ENCODE results near the gene CDC42BPB. TPM values are rescaled to one million over a fixed set of nuclear protein-coding genes. Genes with fewer than 3 reads are reported as not detected.

CDC42BPB gene
- total RNA-seq, 1 experiment from 2014 or later = 103 TPM

DNA sequence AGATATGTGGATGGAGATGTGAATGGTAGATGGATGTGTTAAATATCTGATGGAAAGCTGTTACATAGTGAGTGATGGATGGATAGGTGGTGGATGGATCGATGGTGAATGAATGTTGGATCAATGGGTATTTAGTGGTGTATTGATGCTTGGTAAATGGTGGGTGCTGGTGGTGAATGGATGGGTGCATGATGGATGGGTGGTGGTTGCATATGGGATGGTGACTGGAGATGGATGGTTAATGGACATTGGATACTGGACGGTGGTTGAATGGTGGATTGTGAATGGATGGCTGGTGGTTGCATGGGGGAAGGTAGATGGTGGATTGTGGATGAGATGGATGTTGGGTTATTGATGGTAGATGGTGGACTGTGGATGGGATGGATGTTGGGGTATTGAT is 24.6 kb upstream of the CDC42BPB start:
- no peak overlapping the region for H2BK15ac ChIP-seq (ENCODE audit: low read depth, low read length)
- H3K79me2 ChIP-seq (ENCODE audit: insufficient read depth, low read length) = no peaks in the 10 kb centered on the region
- H3K27me3 ChIP-seq (ENCODE audit: insufficient read depth, low read length) = peaks cover 1% of the 10 kb centered on the region; the same call in 1 of the 2 replicates
- no peak overlapping the region for H3K4me3 Mint-ChIP-seq
- no peaks in the 10 kb centered on the region for H3K36me3 Mint-ChIP-seq (ENCODE audit: insufficient read depth in 1 of 3, low read depth in 3 of 3)
- no peak overlapping the region for H3K9ac ChIP-seq (ENCODE audit: extremely low read depth, insufficient read length, low read length)
- peaks cover 2 to 5% of the 10 kb centered on the region in 2 experiments; a peak in 2 of 4 replicates for H3K4me1 Mint-ChIP-seq
- no peak overlapping the region for H4K8ac ChIP-seq (replicated peaks; ENCODE audit: insufficient read length, low read depth, low read length)
- no peaks in the 10 kb centered on the region for H3K79me1 ChIP-seq (ENCODE audit: insufficient read depth, low read depth, low read length, poor library complexity, severe bottlenecking)
- H3K18ac ChIP-seq (ENCODE audit: insufficient read length, low read depth, low read length) = no peak overlapping the region
- no peak overlapping the region for H3K14ac ChIP-seq (ENCODE audit: insufficient read depth, low read length)
- no peak overlapping the region for H3K4me2 ChIP-seq (ENCODE audit: insufficient read depth, insufficient read length, low read length)
- peaks cover 12% of the 10 kb centered on the region for H3K27me3 Mint-ChIP-seq (ENCODE audit: low read depth)
- 100% methylated on average over 1 of the region's 2 CpGs for WGBS (ENCODE audit: extremely low coverage, insufficient read length, low lambda C conversion rate)
- H3K23ac ChIP-seq (ENCODE audit: insufficient read length, low read depth, low read length) = no peak overlapping the region
- no peak overlapping the region for H2BK120ac ChIP-seq (ENCODE audit: low read depth, low read length, poor library complexity, severe bottlenecking)
- no peak overlapping the region for H3K56ac ChIP-seq (ENCODE audit: insufficient read length, low read depth, low read length)
- no peak for DNase-seq
- no peak overlapping the region for H2AFZ ChIP-seq (ENCODE audit: low read length)
- TF ChIP-seq, protein P1, sequence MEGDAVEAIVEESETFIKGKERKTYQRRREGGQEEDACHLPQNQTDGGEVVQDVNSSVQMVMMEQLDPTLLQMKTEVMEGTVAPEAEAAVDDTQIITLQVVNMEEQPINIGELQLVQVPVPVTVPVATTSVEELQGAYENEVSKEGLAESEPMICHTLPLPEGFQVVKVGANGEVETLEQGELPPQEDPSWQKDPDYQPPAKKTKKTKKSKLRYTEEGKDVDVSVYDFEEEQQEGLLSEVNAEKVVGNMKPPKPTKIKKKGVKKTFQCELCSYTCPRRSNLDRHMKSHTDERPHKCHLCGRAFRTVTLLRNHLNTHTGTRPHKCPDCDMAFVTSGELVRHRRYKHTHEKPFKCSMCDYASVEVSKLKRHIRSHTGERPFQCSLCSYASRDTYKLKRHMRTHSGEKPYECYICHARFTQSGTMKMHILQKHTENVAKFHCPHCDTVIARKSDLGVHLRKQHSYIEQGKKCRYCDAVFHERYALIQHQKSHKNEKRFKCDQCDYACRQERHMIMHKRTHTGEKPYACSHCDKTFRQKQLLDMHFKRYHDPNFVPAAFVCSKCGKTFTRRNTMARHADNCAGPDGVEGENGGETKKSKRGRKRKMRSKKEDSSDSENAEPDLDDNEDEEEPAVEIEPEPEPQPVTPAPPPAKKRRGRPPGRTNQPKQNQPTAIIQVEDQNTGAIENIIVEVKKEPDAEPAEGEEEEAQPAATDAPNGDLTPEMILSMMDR (conservative IDR thresholded peaks at IDR 0.05) = no peak
- H3K4me1 ChIP-seq (ENCODE audit: insufficient read depth, low read length) = no peaks in the 10 kb centered on the region
- no peak overlapping the region for H3T11ph ChIP-seq (ENCODE audit: low read length)
- H3K9me3 ChIP-seq (ENCODE audit: control insufficient read depth, low read depth, low read length) = no peaks in the 10 kb centered on the region
- H4K5ac ChIP-seq (ENCODE audit: insufficient read length, low read depth, low read length) = no peak overlapping the region
- no peak overlapping the region for H2BK12ac ChIP-seq (ENCODE audit: insufficient read length, low read depth, low read length)
- no peak overlapping the region for H2AK5ac ChIP-seq (ENCODE audit: insufficient read length, low read length)
- H4K20me1 ChIP-seq (ENCODE audit: control insufficient read depth, insufficient read depth, insufficient read length) = no peaks in the 10 kb centered on the region
- H3K27ac ChIP-seq (ENCODE audit: insufficient read length, low read depth, low read length) = no peak overlapping the region
- H4K91ac ChIP-seq (ENCODE audit: insufficient read length, low read depth, low read length) = no peak overlapping the region
- H3K9me3 Mint-ChIP-seq = no peaks in the 10 kb centered on the region
- H2BK20ac ChIP-seq (ENCODE audit: low read depth, low read length, poor library complexity, severe bottlenecking) = no peak overlapping the region
- no peak overlapping the region for H2BK5ac ChIP-seq (ENCODE audit: insufficient read length, low read length)
- H3K4ac ChIP-seq (ENCODE audit: low read depth, low read length) = no peak overlapping the region
- no peak overlapping the region for H3K27ac Mint-ChIP-seq
- no peaks in the 10 kb centered on the region for H3K23me2 ChIP-seq (ENCODE audit: insufficient read length, low read depth, low read length, poor library complexity, severe bottlenecking)

Data from H9 (cell line).